ENCODE data around the gene BCAR3.

DNA sequence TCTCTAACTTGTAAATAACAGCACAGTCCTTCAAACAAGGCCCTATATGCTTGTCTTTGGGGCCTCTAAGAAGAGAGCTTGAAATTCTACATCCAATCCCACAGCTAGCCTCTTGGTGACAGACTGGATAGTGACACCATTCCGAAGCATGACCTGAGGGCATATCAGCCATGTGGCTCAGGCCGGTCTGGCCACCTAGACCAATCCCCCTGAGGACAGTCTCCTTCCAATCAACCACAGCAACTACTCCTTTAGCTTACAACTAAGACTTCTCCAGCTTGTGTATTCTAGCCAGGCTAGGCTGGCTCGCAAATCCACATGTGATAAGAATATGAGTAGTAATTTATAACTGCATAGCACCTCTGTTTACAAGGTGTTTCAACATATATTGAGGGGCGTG is 14.0 kb downstream of the BCAR3 start:
- TF ChIP-seq, protein P1, sequence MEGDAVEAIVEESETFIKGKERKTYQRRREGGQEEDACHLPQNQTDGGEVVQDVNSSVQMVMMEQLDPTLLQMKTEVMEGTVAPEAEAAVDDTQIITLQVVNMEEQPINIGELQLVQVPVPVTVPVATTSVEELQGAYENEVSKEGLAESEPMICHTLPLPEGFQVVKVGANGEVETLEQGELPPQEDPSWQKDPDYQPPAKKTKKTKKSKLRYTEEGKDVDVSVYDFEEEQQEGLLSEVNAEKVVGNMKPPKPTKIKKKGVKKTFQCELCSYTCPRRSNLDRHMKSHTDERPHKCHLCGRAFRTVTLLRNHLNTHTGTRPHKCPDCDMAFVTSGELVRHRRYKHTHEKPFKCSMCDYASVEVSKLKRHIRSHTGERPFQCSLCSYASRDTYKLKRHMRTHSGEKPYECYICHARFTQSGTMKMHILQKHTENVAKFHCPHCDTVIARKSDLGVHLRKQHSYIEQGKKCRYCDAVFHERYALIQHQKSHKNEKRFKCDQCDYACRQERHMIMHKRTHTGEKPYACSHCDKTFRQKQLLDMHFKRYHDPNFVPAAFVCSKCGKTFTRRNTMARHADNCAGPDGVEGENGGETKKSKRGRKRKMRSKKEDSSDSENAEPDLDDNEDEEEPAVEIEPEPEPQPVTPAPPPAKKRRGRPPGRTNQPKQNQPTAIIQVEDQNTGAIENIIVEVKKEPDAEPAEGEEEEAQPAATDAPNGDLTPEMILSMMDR (IDR thresholded peaks at IDR 0.05), result no peak
- TF ChIP-seq POLR2A (IDR thresholded peaks at IDR 0.05), result no peak

All from prostate gland (tissue), 2 donors.